H1 (cell line): Measurements from ENCODE around the gene GXYLT2.

ENCODE experiments used
- ASH2L ChIP-seq: fragments of 200-600, 300-600 bp; sonication (generic); IDR thresholded peaks from one replicate; pipeline ENCODE4 v1.7.1; 2017; ENCODE audit warnings: low read length
- BCL11A ChIP-seq, 2 experiments: IDR thresholded peaks; one replicate each; pipeline ENCODE4 v1.6.1; 2011; ENCODE audit warnings: low read depth in 2 of 2, low read length in 2 of 2, mild to moderate bottlenecking in 2 of 2
- CTCF ChIP-seq, 3 experiments: IDR thresholded peaks; 1 replicate in 2 of 3; 2 replicates in 1 of 3; pipeline versions ENCODE4 v1.5.1 to v1.6.1; 2011; ENCODE audit warnings: low read length in 3 of 3, mild to moderate bottlenecking in 3 of 3, inconsistent platforms in 2 of 3, low read depth in 1 of 3, moderate library complexity in 1 of 3; ENCODE audit not compliant: insufficient read depth in 1 of 3; ENCODE audit errors: control extremely low read depth in 1 of 3
- EZH2 ChIP-seq: fragments of 200-600 bp; sonication (generic); IDR thresholded peaks from 2 replicates; pipeline ENCODE4 v1.7.1; 2012; ENCODE audit warnings: low read depth, mild to moderate bottlenecking, moderate library complexity, low read length, inconsistent platforms; ENCODE audit not compliant: severe bottlenecking
- MAFK ChIP-seq: IDR thresholded peaks from 2 replicates; pipeline ENCODE4 v1.6.1; 2012; ENCODE audit warnings: low read depth, mild to moderate bottlenecking, improper control_type of control experiment, low read length
- PHF8 ChIP-seq: fragments of 200-600 bp; sonication (generic); conservative IDR thresholded peaks from 2 replicates; pipeline ENCODE4 v1.7.1; 2012; ENCODE audit warnings: low read depth, mild to moderate bottlenecking, inconsistent platforms, low read length, moderate library complexity
- POLR2A ChIP-seq, 2 experiments: IDR thresholded peaks; 1 replicate in 1 of 2; 2 replicates in 1 of 2; pipeline ENCODE4 v1.6.1; 2011; ENCODE audit warnings: low read depth in 2 of 2, low read length in 2 of 2, mild to moderate bottlenecking in 2 of 2; ENCODE audit errors: control extremely low read depth in 1 of 2
- RBBP5 ChIP-seq: IDR thresholded peaks from 2 replicates; pipeline ENCODE4 v1.7.1; 2012; ENCODE audit warnings: low read depth, mild to moderate bottlenecking, inconsistent platforms, low read length, moderate library complexity, borderline replicate concordance
- SAP30 ChIP-seq: fragments of 300-600 bp; sonication (generic); IDR thresholded peaks from 2 replicates; pipeline ENCODE4 v1.7.1; 2012; ENCODE audit warnings: low read length, moderate library complexity, mild to moderate bottlenecking, inconsistent platforms; ENCODE audit not compliant: insufficient read depth, insufficient replicate concordance
- SUZ12 ChIP-seq: fragments of 200-600 bp; sonication (generic); IDR thresholded peaks from 2 replicates; pipeline ENCODE4 v1.6.1; 2012; ENCODE audit warnings: mild to moderate bottlenecking, inconsistent platforms, low read length, moderate library complexity, mixed read lengths
- TEAD4 ChIP-seq: IDR thresholded peaks from 2 replicates; pipeline ENCODE4 v1.6.1; 2012; ENCODE audit warnings: low read depth, low read length, inconsistent platforms, mixed read lengths

GRCh38 chr3:72947715-72948490 is 60.1 kb downstream of the GXYLT2 start:
- TF ChIP-seq CTCF (IDR thresholded peaks at IDR 0.05; ENCODE audit: control extremely low read depth in 1 of 3, insufficient read depth in 1 of 3, low read depth in 1 of 3, low read length in 3 of 3) = no peak
- no peak for TF ChIP-seq SAP30
- no peak for TF ChIP-seq PHF8
- no peak for TF ChIP-seq RBBP5
- TF ChIP-seq BCL11A (IDR thresholded peaks at IDR 0.05; ENCODE audit: low read depth in 2 of 2, low read length in 2 of 2) = no peak
- TF ChIP-seq POLR2A (IDR thresholded peaks at IDR 0.05; ENCODE audit: control extremely low read depth in 1 of 2, low read depth in 2 of 2, low read length in 2 of 2) = no peak
- TF ChIP-seq TEAD4 = no peak
- TF ChIP-seq ASH2L = no peak
- TF ChIP-seq MAFK = no peak
- TF ChIP-seq EZH2 = no peak
- no peak for TF ChIP-seq SUZ12
